GM19468 (cell line): ENCODE data around the gene TIE1.
"Not testable (repeated sequence)": the region's sequence is repeated elsewhere in the genome, so short reads cannot be mapped to it uniquely, and the experiment has no call there.

Experiments
- ATAC-seq: cut with Tn5 transposase; IDR thresholded peaks from one replicate; pipeline ENCODE4 v1.9.1; 2021; ENCODE audit warnings: mild to moderate bottlenecking, moderate library complexity, moderate number of reproducible peaks; ENCODE audit not compliant: unreplicated experiment; ENCODE audit errors: extremely low read depth

Gene TIE1

DNA sequence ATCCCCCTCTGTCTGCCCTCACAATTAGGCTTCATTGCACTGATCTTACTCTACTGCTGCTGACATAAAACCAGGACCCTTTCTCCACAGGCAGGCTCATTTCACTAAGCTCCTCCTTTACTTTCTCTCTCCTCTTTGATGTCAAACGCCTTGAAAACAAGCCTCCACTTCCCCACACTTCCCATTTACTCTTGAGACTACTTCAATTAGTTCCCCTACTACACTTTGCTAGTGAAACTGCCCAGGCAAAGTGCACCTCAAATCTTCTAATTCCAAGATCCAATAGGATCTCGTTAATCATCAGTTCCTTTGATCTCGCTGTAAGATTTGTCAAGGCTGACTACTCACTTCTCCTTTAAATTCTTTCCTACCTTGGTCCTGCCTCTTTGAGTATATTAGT lies 52.1 kb downstream of the TIE1 start:
- ATAC-seq: no peak

DNA sequence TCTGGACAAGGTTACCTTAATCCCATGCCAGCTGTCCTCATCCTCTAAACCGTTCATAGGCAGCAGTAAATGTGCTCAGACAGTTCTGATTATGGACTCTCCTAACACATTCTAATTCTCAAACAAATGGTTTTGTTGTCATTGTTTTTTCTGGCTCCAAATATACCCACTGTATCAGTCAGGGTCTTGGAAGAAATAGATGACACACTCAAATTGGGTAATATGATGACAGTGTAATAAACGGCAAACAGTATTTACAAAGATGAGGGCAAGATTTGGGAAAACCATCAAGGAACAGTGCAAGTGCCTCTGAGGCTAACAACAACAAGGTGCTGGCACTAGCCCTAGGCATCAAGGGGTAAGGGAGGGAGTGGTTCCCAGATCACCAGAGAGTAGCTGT lies 53.7 kb downstream of the TIE1 start:
- ATAC-seq: no peak

DNA sequence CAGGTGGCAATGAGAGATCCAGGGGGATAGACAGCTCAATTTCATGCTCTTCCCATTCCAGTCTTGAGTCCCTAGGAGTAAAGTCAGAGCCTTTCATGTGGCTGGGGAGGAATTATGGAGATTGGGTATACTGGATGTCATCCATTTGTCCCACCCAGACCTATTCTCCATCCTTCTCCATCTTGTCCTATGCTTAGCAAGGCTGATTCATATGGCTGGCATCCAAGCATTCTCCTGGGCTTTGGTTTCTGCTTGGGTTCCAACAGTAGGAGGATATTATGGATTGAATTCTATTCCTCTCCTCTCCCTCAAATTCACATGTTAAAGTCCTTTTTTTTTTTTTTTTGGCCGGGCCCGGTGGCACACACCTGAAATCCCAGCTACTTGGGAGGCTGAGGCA lies 54.2 kb downstream of the TIE1 start:
- ATAC-seq: no peak

DNA sequence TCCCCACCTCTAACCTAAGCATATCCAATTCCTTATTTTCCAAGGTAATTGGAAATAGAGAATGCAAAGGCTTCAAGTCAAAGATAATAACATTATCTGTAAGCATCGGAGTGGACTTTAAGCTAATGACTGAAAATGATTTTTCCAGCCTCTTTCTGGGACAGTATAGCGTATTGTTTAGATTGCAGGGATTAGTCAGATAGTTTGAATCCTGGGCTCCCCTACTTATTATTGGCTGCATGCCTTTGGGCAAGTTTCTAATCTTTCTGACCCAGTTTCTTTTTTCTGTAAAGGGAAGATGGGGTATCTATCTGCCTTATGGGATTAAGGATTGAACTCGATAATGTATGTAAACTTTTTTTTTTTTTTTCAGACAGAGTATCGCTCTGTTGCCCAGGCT lies 56.5 kb downstream of the TIE1 start:
- ATAC-seq: no peak

DNA sequence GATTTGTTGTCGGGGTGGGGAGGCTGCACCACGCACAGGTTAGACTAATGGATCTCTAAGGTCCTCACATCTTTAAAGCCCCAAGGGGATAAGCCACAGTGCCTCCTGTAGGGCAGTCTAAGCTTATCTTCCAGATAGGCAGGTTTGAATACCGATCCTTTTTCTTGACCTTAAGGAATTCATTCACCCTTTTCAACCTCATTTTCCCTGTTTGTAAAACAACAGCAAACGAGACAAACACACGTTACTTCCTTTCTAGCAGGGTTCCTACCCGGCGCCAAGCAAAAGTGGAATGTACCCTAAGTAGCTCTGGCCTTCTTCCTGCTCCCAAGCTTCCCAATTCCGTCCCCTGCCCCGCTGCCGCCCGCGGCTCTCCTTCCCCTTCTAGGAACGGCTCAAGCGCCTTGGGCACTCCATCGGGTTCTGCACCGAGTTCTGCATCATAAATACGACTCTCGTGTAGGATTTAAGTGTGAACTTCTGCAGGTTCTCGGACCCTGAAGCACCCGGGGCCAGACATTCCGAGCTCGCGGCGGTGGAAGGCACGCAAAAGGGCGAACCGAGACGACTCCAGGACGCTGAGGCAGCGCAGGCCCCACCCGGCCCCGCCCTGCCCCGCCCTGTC lies 57.5 kb downstream of the TIE1 start:
- ATAC-seq: no peak

DNA sequence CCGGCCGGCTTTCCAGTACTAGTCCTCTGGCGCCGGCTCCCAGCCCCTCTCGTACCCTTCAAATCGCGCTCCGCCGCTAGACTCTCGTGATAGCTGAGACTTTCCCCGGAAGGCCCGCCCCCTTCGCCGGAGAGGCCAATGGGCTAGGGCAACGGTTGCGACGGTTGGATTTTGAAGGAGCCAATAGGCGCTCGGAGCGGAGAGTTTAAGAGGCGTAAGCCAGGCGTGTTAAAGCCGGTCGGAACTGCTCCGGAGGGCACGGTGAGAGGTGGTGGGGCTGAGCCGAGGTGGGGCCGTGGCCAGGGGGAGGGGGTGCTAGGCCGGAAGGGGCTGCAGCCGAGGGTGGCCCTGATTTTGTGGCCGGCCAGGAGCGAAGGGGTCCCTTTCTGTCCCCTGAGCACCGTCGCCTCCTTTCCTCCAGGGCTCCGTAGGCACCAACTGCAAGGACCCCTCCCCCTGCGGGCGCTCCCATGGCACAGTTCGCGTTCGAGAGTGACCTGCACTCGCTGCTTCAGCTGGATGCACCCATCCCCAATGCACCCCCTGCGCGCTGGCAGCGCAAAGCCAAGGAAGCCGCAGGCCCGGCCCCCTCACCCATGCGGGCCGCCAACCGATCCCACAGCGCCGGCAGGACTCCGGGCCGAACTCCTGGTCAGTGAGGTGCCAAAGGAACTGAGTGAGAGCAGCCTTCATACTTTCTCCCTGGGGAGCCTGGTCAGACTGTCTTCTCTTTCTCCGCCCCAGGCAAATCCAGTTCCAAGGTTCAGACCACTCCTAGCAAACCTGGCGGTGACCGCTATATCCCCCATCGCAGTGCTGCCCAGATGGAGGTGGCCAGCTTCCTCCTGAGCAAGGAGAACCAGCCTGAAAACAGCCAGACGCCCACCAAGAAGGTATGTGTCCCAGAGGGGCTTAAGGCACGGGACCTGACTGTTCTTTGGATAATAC lies 58.2 kb downstream of the TIE1 start, which contains the start of gene CDC20:
Gene CDC20 (plus strand): TSS at position 236 of the 948 bp plus-strand sequence. CDS start 235 bp downstream, at position 471.
- ATAC-seq: peak; percentile 91

DNA sequence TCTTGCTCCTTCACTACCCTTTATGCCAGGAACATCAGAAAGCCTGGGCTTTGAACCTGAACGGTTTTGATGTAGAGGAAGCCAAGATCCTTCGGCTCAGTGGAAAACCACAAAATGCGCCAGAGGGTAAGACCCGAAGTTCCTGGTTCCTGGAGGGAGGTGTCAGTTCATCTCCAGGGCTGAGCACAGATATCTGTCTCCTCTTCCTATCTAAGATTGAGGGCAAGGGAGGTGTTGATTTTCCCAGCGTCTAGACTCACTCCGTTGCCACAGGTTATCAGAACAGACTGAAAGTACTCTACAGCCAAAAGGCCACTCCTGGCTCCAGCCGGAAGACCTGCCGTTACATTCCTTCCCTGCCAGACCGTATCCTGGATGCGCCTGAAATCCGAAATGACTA lies 58.9 kb downstream of the TIE1 start:
- no peak for ATAC-seq

DNA sequence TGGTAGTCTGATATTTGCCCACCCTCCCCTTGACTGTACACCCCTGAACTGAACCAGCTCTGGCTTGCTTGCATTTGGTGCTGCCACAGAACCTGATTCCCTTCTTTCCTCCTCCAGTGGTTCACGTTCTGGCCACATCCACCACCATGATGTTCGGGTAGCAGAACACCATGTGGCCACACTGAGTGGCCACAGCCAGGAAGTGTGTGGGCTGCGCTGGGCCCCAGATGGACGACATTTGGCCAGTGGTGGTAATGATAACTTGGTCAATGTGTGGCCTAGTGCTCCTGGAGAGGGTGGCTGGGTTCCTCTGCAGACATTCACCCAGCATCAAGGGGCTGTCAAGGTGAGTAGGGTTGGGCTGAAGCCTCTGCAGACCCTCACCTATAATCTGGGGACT lies 59.8 kb downstream of the TIE1 start:
- no peak for ATAC-seq

DNA sequence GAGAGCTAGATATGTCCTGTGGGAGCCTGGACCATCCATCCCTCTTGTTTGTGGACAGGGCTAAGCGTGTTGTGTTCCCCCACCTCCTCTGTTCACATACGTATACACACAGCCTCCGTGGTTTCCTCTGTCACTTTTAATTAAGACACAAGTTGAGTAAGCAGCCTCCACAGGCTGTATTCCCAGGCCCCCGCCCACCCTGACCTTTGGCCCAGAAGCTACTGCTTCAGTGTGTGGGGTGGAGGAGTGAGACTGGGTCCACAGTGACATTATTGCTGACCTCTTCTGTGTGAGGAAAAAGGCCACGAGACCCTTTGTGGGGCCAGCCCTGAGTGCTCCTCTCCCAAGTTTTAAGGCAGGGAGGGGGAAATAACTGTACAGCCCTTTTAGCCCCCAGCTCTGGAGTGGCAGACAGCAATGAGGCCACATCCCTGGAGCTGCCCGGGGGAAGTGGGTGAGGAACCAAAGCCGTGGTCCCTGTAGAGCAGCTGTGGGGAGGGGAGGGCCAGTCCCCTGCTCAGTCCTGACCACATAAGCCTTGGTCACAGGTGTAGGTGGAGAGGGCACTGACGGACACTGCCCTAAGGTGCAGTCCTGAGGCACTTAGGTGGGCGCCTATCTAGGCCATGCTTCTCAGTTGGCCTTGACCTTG lies 62.6 kb downstream of the TIE1 start:
- no peak for ATAC-seq

DNA sequence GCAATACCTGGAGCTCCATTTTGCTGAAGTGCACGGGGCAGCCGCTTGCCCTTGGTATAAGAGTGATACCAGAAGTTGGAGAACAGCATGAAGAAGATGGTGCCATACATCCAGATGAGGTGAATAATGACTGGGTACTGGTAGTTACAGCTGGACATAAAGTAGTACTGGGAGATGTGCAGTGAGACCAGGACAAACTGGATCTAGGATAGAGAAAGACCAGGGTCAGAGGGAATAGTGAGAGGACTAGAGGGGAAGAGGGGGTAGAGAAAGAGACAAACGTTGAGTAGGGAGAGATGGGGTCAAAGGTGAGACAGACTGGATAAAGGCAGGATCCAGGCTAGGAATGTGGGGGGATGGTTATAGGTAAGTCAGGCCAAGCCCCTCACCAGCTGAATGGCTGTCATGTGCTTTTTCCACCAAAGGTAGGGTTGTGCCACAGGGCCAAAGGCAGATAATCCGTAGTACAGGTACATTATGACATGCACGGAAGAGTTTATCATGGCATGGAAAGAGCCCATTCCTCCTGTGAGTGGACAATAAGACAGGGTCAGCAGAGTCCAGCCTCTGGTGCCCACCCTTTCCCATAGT lies 63.2 kb downstream of the TIE1 start:
- ATAC-seq: no peak

DNA sequence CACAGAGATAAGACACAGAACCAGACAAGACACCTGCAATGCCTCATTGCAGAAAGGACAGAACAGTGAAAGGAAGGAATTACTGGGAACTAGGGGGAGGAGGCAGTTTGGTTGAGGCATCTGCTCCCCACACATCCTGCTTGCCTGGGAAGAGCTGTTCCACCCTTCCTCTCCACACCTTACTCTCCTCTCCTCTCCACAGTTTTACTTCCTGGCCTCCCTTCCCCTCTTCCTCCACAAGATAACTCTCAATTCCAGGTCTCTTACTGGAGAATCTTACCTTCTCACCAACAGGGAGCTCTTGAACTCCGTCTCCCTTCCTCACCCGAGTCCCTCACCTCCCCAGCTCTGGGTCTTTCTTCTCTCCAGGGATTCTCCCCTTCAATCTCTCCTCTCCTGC lies 64.9 kb downstream of the TIE1 start:
- no peak for ATAC-seq

DNA sequence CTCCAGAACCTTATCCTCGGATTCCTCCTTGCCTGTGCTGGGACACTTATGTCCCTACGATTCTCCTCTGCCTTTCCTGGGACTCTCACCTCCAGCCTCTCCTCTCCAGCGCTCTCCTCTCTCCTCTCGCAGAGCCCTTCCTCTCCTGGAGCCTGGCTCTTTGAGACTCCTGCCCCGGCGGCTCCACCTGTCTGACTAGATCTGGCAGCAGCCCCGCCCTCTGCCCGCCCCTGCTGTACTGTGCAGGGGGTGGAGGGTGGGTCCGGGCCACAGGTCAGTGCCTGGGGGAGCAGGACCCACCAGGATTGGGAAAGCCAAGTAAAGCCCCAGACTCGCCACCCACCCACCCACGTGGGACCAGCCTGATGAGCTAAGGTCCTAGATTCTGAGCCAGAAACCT lies 65.4 kb downstream of the TIE1 start:
- no peak for ATAC-seq

DNA sequence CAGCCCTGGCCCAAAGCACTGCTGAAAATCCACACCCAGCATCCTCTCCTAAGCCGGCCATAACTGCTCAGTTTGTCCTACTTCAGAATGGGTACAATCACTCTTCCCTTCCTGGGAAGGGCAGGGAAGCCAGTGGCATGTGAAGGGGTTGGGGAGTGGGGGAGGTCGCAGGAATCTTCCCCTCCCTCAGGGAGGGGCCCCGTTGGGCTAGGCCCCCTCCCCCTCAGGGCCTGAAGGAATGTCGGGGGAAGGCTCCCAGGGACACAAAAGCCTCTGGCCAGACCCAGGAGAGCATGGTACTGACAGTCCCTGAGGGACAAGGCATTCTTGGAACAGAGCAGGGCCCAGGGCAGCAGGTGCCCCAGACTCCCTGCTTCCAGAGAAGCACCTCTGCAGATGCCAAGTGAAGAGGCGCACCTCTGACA lies 65.8 kb downstream of the TIE1 start:
- no peak for ATAC-seq

DNA sequence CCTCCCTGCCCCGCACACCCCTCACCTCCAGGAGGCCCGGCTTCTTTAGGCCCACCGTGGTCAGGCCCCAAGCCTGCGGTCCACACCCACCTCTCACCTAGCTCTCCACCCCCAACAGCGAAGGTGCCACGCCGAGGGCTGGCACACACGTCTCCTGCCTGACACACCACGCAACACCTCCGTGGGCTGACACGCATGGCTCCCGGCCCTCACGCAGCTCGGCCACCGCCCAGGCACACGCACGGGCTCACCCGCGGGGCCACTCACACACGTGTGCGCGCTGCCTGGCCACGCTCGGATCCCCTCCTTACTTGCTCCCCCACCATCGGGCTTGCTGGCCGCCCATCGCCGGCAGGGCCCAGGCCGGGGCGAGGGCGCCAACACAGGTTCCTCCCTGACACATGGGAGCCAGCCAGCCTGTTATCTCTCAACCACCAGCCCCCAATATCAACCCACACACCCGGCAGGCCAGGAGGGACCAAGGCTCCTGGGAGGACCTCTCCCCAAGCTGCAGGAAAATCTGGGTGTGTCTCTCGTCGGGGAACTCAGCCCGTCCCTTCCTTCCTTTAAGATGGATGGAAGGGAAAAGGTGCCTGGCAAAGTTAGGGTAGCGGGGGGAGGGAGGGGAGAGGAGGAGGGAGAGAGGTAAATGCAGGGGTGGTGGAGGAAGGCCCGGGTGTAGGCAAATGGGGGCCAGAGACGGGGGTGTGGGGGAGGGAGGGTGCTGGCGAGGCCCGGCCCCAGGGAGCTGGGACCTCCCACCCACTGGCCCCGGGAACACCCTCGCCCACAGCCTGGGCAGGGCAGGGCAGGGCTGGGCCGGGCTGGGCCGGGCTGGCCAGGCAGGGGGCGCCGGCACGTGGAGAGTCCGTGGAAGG lies 66.5 kb downstream of the TIE1 start:
- no peak for ATAC-seq

DNA sequence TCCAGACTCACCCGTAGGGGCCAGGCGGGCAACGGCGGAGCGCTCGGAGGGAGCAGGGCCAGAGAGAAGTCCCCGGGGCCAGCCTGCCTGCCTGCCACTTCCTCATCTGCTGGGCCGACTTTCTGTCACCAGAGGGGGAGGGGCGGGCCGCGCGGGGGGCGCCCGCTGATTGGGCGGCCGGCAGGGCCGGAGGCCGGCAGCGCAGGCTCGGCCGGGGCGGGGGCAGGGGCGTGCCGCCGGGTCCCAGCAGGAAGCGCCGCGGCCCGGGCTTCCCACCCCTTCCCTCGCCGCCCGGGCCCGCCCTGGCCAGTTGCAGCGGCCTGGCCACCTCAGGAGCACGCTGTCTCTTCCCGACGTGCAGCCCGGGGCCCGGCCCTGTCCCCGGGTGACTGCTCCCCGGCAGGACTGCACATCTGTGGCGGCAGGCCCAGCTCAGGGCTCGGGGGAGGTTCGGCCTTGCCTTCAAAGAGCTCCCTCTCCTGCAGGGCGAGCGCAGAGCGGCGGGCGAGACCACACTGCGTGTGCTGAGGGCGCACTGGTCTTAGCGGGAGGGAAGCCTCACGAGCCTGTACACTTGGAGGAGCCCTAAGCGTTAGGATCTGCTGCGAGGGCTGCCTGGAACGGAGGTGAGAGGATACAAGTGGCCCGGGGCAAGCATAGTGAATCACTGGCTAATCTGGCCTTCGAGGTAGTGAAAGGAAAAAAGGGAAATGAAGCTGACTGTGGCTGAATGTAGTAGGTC lies 67.3 kb downstream of the TIE1 start, which contains the start of gene ELOVL1:
Gene ELOVL1 (minus strand): TSS at position 108 of the 742 bp plus-strand sequence. CDS start 2,402 bp downstream, outside the sequence.
- ATAC-seq: peak; percentile 34

DNA sequence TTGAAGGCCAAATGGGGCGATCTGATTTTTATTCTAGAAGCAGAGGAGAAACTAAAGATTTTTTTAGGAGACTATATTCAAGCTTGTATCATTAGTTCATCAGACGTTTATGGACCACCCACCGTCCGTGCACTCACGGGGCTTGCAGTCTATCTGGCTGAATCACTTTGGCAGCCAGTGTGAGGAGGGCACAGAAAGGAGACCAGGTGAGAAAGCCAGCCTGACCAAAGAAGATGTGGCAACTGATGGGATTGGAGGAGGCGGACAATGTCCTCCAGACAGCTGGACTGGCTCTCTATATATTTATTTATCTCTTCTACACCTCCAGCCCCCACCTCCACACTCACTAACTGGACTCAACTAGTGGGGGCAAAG lies 67.9 kb downstream of the TIE1 start:
- ATAC-seq: no peak

DNA sequence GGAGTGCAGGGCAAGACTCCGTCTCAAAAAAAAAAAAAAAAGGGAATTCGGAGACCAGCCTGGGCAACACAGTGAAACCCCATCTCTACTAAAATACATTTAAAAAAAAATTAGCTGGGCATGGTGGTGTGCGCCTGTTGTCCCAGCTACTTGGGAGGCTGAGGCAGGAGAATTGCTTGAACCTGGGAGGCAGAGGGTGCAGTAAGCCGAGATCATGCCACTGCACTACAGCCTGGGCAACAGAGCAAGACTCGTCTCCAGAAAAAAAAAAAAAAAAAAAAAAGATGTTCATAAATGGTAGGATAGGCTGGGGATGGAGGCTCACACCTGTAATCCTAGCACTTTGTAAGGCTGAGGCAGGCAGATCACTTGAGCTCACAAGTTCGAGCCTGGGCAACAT lies 69.0 kb downstream of the TIE1 start:
- not testable (repeated sequence) for ATAC-seq

DNA sequence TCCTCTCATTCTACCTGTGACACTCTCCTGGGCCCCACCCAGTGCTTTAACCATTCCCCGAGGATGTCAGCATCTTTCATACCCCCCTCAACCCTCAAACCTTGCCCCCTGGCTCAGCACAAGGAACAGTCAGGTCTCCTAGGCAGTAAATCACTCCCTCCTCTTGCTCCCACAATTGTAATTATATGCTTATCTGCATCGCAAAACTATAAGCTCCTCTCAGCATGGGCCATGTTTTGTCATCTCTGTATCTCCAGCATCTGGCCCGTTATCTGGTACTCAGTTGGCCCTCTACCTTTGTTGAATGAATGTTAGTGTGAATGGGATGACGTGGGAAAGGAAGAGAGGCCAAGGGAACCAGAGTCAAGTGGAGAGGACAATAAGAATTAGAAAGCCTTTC lies 69.8 kb downstream of the TIE1 start:
- no peak for ATAC-seq

DNA sequence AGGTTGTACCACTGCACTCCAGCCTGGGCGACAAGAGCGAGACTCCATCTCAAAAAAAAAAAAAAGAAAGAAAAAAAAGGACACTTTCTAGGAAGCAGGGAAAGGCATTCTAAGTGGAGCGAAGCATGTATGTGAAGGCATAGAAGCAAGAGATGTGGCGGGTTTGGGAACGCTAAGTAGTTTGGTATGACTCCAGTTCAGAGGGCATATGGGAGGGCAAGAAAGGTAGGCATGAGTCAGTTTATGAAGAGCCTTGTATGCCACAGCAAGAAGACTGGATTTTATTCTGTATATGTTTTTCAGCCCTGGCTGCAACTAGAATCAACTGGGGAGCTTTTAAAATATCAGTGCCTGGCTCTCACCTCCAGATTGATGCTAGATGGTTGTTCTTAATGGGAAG lies 71.4 kb downstream of the TIE1 start:
- no peak for ATAC-seq
